Vagina (tissue), 2 donors: ENCODE measurements around the gene CITED1.

Source experiments
- POLR2A ChIP-seq, 2 donors: fragments of 450-650 bp; IDR thresholded peaks; one replicate each; pipeline ENCODE4 v1.6.1; 2017; ENCODE audit warnings: antibody characterized with exemption in 2 of 2, mild to moderate bottlenecking in 2 of 2, moderate library complexity in 2 of 2
- POLR2AphosphoS5 ChIP-seq, 2 donors: sonication (generic); formaldehyde crosslinking; IDR thresholded peaks; one replicate each; pipeline ENCODE4 v1.9.0; 2017; ENCODE audit warnings: antibody characterized with exemption in 2 of 2, mild to moderate bottlenecking in 2 of 2, low read depth in 1 of 2; ENCODE audit not compliant: insufficient read depth in 1 of 2
- TF ChIP-seq, protein P1 (sequence below), 3 experiments: fragments of 450-650 bp in 2 of 3; fragments of 200-600 bp in 1 of 3; sonication (generic) in 1 of 3; IDR thresholded peaks; one replicate each; pipeline ENCODE4 v1.5.1; 2017 to 2019; ENCODE audit warnings: antibody characterized with exemption in 3 of 3, mild to moderate bottlenecking in 2 of 3, moderate library complexity in 2 of 3

GRCh38 chrX:72269671-72270251 lies 36.0 kb downstream of the CITED1 start:
- TF ChIP-seq, protein P1, sequence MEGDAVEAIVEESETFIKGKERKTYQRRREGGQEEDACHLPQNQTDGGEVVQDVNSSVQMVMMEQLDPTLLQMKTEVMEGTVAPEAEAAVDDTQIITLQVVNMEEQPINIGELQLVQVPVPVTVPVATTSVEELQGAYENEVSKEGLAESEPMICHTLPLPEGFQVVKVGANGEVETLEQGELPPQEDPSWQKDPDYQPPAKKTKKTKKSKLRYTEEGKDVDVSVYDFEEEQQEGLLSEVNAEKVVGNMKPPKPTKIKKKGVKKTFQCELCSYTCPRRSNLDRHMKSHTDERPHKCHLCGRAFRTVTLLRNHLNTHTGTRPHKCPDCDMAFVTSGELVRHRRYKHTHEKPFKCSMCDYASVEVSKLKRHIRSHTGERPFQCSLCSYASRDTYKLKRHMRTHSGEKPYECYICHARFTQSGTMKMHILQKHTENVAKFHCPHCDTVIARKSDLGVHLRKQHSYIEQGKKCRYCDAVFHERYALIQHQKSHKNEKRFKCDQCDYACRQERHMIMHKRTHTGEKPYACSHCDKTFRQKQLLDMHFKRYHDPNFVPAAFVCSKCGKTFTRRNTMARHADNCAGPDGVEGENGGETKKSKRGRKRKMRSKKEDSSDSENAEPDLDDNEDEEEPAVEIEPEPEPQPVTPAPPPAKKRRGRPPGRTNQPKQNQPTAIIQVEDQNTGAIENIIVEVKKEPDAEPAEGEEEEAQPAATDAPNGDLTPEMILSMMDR (IDR thresholded peaks at IDR 0.05), result no peak
- no peak for TF ChIP-seq POLR2A (IDR thresholded peaks at IDR 0.05)
- TF ChIP-seq POLR2AphosphoS5 (IDR thresholded peaks at IDR 0.05; ENCODE audit: insufficient read depth in 1 of 2, low read depth in 1 of 2), result no peak
